Pancreas (tissue), 10 donors: ENCODE data around the gene ADAMTS7. TPM values are rescaled to one million over a fixed set of nuclear protein-coding genes. Genes with fewer than 3 reads are reported as not detected.

Experiments used
- ATAC-seq, 4 donors: fragments of 200-7000 bp; cut with Tn5 transposase; one replicate each; pipeline versions ENCODE4 v1.8.0 to v1.9.1; 2020; ENCODE audit warnings: mild to moderate bottlenecking in 4 of 4, moderate library complexity in 4 of 4
- DNase-seq, 6 donors: peaks; one replicate each; pipeline ENCODE4 v3.0.0-alpha.2; 2020
- FAIRE-seq: peaks from 2 replicates; lab custom pipeline; 2012; peaks lifted over from hg19 to GRCh38; lab: Jason Lieb, UNC
- H3K27ac ChIP-seq, 4 donors: fragments of 200-600 bp; sonication (generic); 1 replicate in 3 of 4; 2 replicates in 1 of 4; pipeline versions ENCODE4 v1.5.0 to v1.8.0; 2020
- H3K27me3 ChIP-seq, 4 donors: fragments of 200-600 bp; one replicate each; pipeline ENCODE4 v1.8.0; 2021
- H3K36me3 ChIP-seq, 3 donors: fragments of 200-600 bp; sonication (generic) in 1 of 3; one replicate each; pipeline versions ENCODE4 v1.5.0 to v1.8.0; 2020 to 2021
- H3K4me1 ChIP-seq, 3 donors: fragments of 200-600 bp; one replicate each; pipeline ENCODE4 v1.8.0; 2021
- H3K4me3 ChIP-seq, 4 donors: fragments of 200-600 bp; sonication (generic) in 2 of 4; one replicate each; pipeline versions ENCODE4 v1.5.0 to v1.8.0; 2020 to 2021
- H3K9me3 ChIP-seq, 4 donors: fragments of 200-600 bp; one replicate each; pipeline ENCODE4 v1.8.0; 2021
- CTCF ChIP-seq, 4 donors: fragments of 200-600 bp; sonication (generic) in 3 of 4; IDR thresholded peaks; one replicate each; pipeline versions ENCODE4 v1.5.0 to v1.8.0; 2021; ENCODE audit warnings: antibody characterized with exemption in 4 of 4
- WGBS, 2 donors: extraction: QIAGEN DNeasy Blood & Tissue Kit; methylation state at CpG; one replicate each; pipeline ENCODE4 v1.1.7; 2013; 5-methylcytosine and 5-hydroxymethylcytosine counted together
- intact Hi-C, 3 donors: fragments of 100-400 bp; cut with DNase I; formaldehyde crosslinking; loops; one replicate each; pipeline versions ENCODE4 v1.11.1 to v1.14.2; 2022
- polyA plus RNA-seq, 2 donors: library from polyadenylated mRNA; stranded (reverse); fragments of 200-250 nt; gene quantifications; one replicate each; pipeline ENCODE4 v1.2.3, GENCODE V29; 2013
- total RNA-seq, 6 donors: library from RNA; stranded (reverse); fragmentation: NEBNext Ultra II Directional in 4 of 6; extraction: Animal tissue kit (Norgen Biotek cat#: 25700) in 4 of 6; gene quantifications; one replicate each; pipeline versions ENCODE4 v1.2.1 to v1.2.4, GENCODE V29; 2021 to 2023
- donor health status: healthy with polysubstance abuse.
- donor health status: DM: no; HTN: no; CAD: no; lungs with moderate emphysema.
- donor health status: DM: no; HTN: no; CAD: no.
- donor health status: control.
- donor health status: control.
- donor health status: Bipolar disorder and iron deficiency.
- donor health status: DM: yes; HTN: yes; CAD: no.
- donor health status: DM: no; HTN: no; CAD: no.
- donor health status: DM: no; HTN: no; CAD: no.
- donor health status: DM: yes; HTN: yes; CAD: no.

Gene ADAMTS7
- total and polyA plus RNA-seq, 8 donors = 0.20 to 1.4 (median 0.69) TPM

GRCh38 chr15:78838489-78838888 lies 27.2 kb upstream of the ADAMTS7 start:
- no peak for ATAC-seq

GRCh38 chr15:78837543-78837942 lies 26.3 kb upstream of the ADAMTS7 start:
- TF ChIP-seq CTCF (IDR thresholded peaks at IDR 0.05) = no peak
- ATAC-seq (no peak), FAIRE-seq (no peak), DNase-seq (no peak)
- Histone ChIP-seq H3K4me1 (no peaks in the 10 kb centered on the region), H3K36me3 (no peaks in the 10 kb centered on the region), H3K27ac (no peak overlapping the region), H3K4me3 (no peak overlapping the region), H3K9me3 (no peaks in the 10 kb centered on the region), H3K27me3 (peaks cover 0 to 3% (median 0%) of the 10 kb centered on the region in 4 donors)
- intact Hi-C loops = no loop called here
- WGBS, 2 donors = 86 to 88% methylated on average over 8 of the region's 8 CpGs

More at GRCh38 chr15:78838489-78838888, 27.2 kb upstream of the ADAMTS7 start:
- H3K9me3 ChIP-seq = no peaks in the 10 kb centered on the region
- H3K36me3 ChIP-seq = no peaks in the 10 kb centered on the region
- H3K4me3 ChIP-seq = no peak overlapping the region
- DNase-seq (no peak), FAIRE-seq (no peak)
- TF ChIP-seq CTCF (IDR thresholded peaks at IDR 0.05) = no peak
- 71 to 89% methylated on average over 3 of the region's 3 CpGs for WGBS, 2 donors
- H3K27me3 ChIP-seq = no peaks in the 10 kb centered on the region
- H3K27ac ChIP-seq = no peak overlapping the region
- intact Hi-C loops = no loop called here
- no peaks in the 10 kb centered on the region for H3K4me1 ChIP-seq

GRCh38 chr15:78837131-78837530 lies 25.9 kb upstream of the ADAMTS7 start:
- Histone ChIP-seq H3K9me3 (no peaks in the 10 kb centered on the region), H3K4me3 (no peak overlapping the region), H3K27me3 (peaks cover 0 to 4% (median 0%) of the 10 kb centered on the region in 4 donors), H3K27ac (no peak overlapping the region), H3K4me1 (no peaks in the 10 kb centered on the region), H3K36me3 (no peaks in the 10 kb centered on the region)
- no peak for TF ChIP-seq CTCF (IDR thresholded peaks at IDR 0.05)
- FAIRE-seq (no peak), DNase-seq (no peak), ATAC-seq (no peak)
- intact Hi-C loops = no loop called here
- WGBS, 2 donors = 47 to 62% methylated on average over 2 of the region's 2 CpGs

- DNase-seq (no peak), ATAC-seq (no peak), FAIRE-seq (no peak)
- no peak for TF ChIP-seq CTCF (IDR thresholded peaks at IDR 0.05)
- no peaks in the 10 kb centered on the region for H3K9me3 ChIP-seq
- 85 to 89% methylated on average over 1 of the region's 1 CpG for WGBS, 2 donors
- no peak overlapping the region for H3K4me3 ChIP-seq
- H3K36me3 ChIP-seq = no peaks in the 10 kb centered on the region
- peaks cover 0 to 12% (median 2%) of the 10 kb centered on the region in 4 donors for H3K27me3 ChIP-seq
- H3K27ac ChIP-seq = no peak overlapping the region
- intact Hi-C loops = no loop called here
- H3K4me1 ChIP-seq = no peaks in the 10 kb centered on the region
Observed at GRCh38 chr15:78836333-78836732, 25.1 kb upstream of the ADAMTS7 start.

GRCh38 chr15:78831229-78832207 lies 20.3 kb upstream of the ADAMTS7 start:
- ATAC-seq = peak in 1 of 4 donors; percentile 21

More at GRCh38 chr15:78831229-78832207, 20.3 kb upstream of the ADAMTS7 start:
- no peak for TF ChIP-seq CTCF (IDR thresholded peaks at IDR 0.05)
- H3K9me3 ChIP-seq = no peaks in the 10 kb centered on the region
- no peak overlapping the region for H3K4me3 ChIP-seq
- H3K36me3 ChIP-seq = no peaks in the 10 kb centered on the region
- FAIRE-seq (no peak), DNase-seq (no peak)
- no peak overlapping the region for H3K27ac ChIP-seq
- 77 to 79% methylated on average over 69 to 73 of the region's 73 CpGs for WGBS, 2 donors
- peaks cover 0 to 24% (median 4%) of the 10 kb centered on the region in 4 donors for H3K27me3 ChIP-seq
- H3K4me1 ChIP-seq = no peaks in the 10 kb centered on the region
- intact Hi-C loops = no loop called here
